Spleen (tissue), 11 donors: ENCODE data around the gene MACROD2. TPM values are rescaled to one million over a fixed set of nuclear protein-coding genes. Genes with fewer than 3 reads are reported as not detected.

Experiments used
- DNase-seq: peaks from one replicate; pipeline ENCODE4 v3.0.0-alpha.2; 2020
- H3K27ac ChIP-seq, 8 donors: fragments of 200-600 bp; sonication (generic) in 7 of 8; 1 replicate in 4 of 8; 2 replicates in 4 of 8; pipeline versions ENCODE4 v1.5.0 to v1.8.0; 2016 to 2021; ENCODE audit warnings: inconsistent platforms in 4 of 8, mild to moderate bottlenecking in 4 of 8, moderate library complexity in 1 of 8
- H3K27me3 ChIP-seq, 7 donors: fragments of 200-600 bp; sonication (generic) in 6 of 7; replicated peaks in 1 of 7; 1 replicate in 4 of 7; 2 replicates in 3 of 7; pipeline versions ENCODE4 v1.5.0 to v1.8.0; 2016 to 2021; ENCODE audit warnings: inconsistent platforms in 3 of 7, mild to moderate bottlenecking in 1 of 7
- H3K36me3 ChIP-seq, 6 donors: fragments of 200-600 bp; sonication (generic) in 5 of 6; 1 replicate in 4 of 6; 2 replicates in 2 of 6; pipeline versions ENCODE4 v1.5.0 to v1.8.0; 2016 to 2021; ENCODE audit warnings: inconsistent platforms in 2 of 6
- H3K4me1 ChIP-seq, 6 donors: fragments of 200-600 bp; sonication (generic) in 5 of 6; 1 replicate in 3 of 6; 2 replicates in 3 of 6; pipeline versions ENCODE4 v1.5.0 to v1.8.0; 2016 to 2021; ENCODE audit warnings: inconsistent platforms in 3 of 6
- H3K4me3 ChIP-seq, 8 donors: fragments of 200-600 bp; sonication (generic) in 7 of 8; 1 replicate in 4 of 8; 2 replicates in 4 of 8; pipeline versions ENCODE4 v1.5.0 to v1.8.0; 2016 to 2021; ENCODE audit warnings: inconsistent platforms in 4 of 8, mild to moderate bottlenecking in 4 of 8, moderate library complexity in 2 of 8
- H3K9me3 ChIP-seq, 8 donors: fragments of 200-600 bp; sonication (generic) in 7 of 8; 1 replicate in 4 of 8; 2 replicates in 4 of 8; pipeline versions ENCODE4 v1.5.0 to v1.8.0; 2016 to 2021; ENCODE audit warnings: inconsistent platforms in 4 of 8
- CTCF ChIP-seq, 11 experiments: fragments of 200-600 bp in 7 of 11; fragments of 450-650 bp in 4 of 11; sonication (generic) in 4 of 11; IDR thresholded peaks in 8 of 11; conservative IDR thresholded peaks in 3 of 11; 1 replicate in 7 of 11; 2 replicates in 4 of 11; pipeline versions ENCODE4 v1.4.0 to v1.8.0; 2016 to 2021; ENCODE audit warnings: antibody characterized with exemption in 11 of 11, inconsistent platforms in 4 of 11, mild to moderate bottlenecking in 1 of 11
- POLR2A ChIP-seq, 3 donors: fragments of 450-650 bp; IDR thresholded peaks; one replicate each; pipeline ENCODE4 v1.5.1; 2017; ENCODE audit warnings: antibody characterized with exemption in 3 of 3, mild to moderate bottlenecking in 1 of 3
- POLR2AphosphoS5 ChIP-seq, 3 donors: sonication (generic); formaldehyde crosslinking; IDR thresholded peaks; one replicate each; pipeline ENCODE4 v1.5.1; 2017; ENCODE audit warnings: antibody characterized with exemption in 3 of 3
- WGBS, 5 donors: extraction: QIAGEN DNeasy Blood & Tissue Kit in 3 of 5; methylation state at CpG; one replicate each; pipeline versions ENCODE4 v1.1.5 to v1.1.7; 2013 to 2018; 5-methylcytosine and 5-hydroxymethylcytosine counted together
- intact Hi-C: fragments of 100-400 bp; cut with DNase I; formaldehyde crosslinking; loops from one replicate; pipeline ENCODE4 v1.15.0; 2023; ENCODE audit warnings: low total_unique reads
- polyA plus RNA-seq, 3 donors: library from polyadenylated mRNA; stranded (reverse); fragments of 200-250 nt; gene quantifications; one replicate each; pipeline ENCODE4 v1.2.1, GENCODE V29; 2013
- total RNA-seq, 7 donors: library from RNA; depleted of rRNA in 3 of 7; stranded (reverse); fragments of >200 nt in 3 of 7; fragmentation: NEBNext Ultra II Directional in 4 of 7; extraction: Animal tissue kit (Norgen Biotek cat#: 25700) in 4 of 7; gene quantifications; one replicate each; pipeline versions ENCODE4 v1.1.0 to v1.2.1, GENCODE V29; 2016 to 2021
- donor health status: healthy with polysubstance abuse.
- donor health status: DM: no; HTN: no; CAD: no; lungs with moderate emphysema.
- donor health status: DM: no; HTN: no; CAD: no.
- donor health status: Bipolar disorder and iron deficiency.
- donor health status: healthy.
- donor health status: DM: no; HTN: no; CAD: no.
- donor health status: DM: yes; HTN: yes; CAD: no.

Gene MACROD2
- total and polyA plus RNA-seq, 10 donors: 1.5 to 4.7 (median 3.4) TPM

GRCh38 chr20:15297059-15297875, 1302.0 kb downstream of the MACROD2 start:
- H3K4me1 ChIP-seq: no peaks in the 10 kb centered on the region
- no peaks in the 10 kb centered on the region for H3K9me3 ChIP-seq
- no peak overlapping the region for H3K4me3 ChIP-seq
- 83 to 94% (median 90%) methylated on average over 5 of the region's 5 CpGs for WGBS, 5 donors
- TF ChIP-seq POLR2AphosphoS5 (IDR thresholded peaks at IDR 0.05): no peak
- TF ChIP-seq CTCF (IDR thresholded peaks at IDR 0.05 in 8 of 11, conservative IDR thresholded peaks at IDR 0.05 in 3 of 11): no peak
- no peak for TF ChIP-seq POLR2A (IDR thresholded peaks at IDR 0.05)
- no peaks in the 10 kb centered on the region for H3K27me3 ChIP-seq
- intact Hi-C loops: no loop called here
- DNase-seq: no peak
- no peaks in the 10 kb centered on the region for H3K36me3 ChIP-seq
- H3K27ac ChIP-seq: no peak overlapping the region

- Histone ChIP-seq H3K9me3 (no peaks in the 10 kb centered on the region), H3K4me3 (no peak overlapping the region), H3K4me1 (no peaks in the 10 kb centered on the region), H3K27me3 (no peaks in the 10 kb centered on the region), H3K36me3 (no peaks in the 10 kb centered on the region), H3K27ac (no peak overlapping the region)
- no peak for DNase-seq
- intact Hi-C loops: no loop called here
- TF ChIP-seq CTCF (IDR thresholded peaks at IDR 0.05 in 8 of 11, conservative IDR thresholded peaks at IDR 0.05 in 3 of 11): no peak
- TF ChIP-seq POLR2A (IDR thresholded peaks at IDR 0.05): no peak
- TF ChIP-seq POLR2AphosphoS5 (IDR thresholded peaks at IDR 0.05): no peak
- WGBS, 5 donors: 84 to 95% (median 85%) methylated on average over 5 of the region's 5 CpGs
These were observed 1306.8 kb downstream of the MACROD2 start for GRCh38 chr20:15302075-15302474.

- DNase-seq: no peak
- peaks cover 0 to 17% (median 6%) of the 10 kb centered on the region in 8 donors for H3K9me3 ChIP-seq
- no peak overlapping the region for H3K4me3 ChIP-seq
- no peaks in the 10 kb centered on the region for H3K27me3 ChIP-seq
- H3K4me1 ChIP-seq: no peaks in the 10 kb centered on the region
- intact Hi-C loops: no loop called here
- H3K36me3 ChIP-seq: no peaks in the 10 kb centered on the region
- no peak overlapping the region for H3K27ac ChIP-seq
- TF ChIP-seq POLR2AphosphoS5 (IDR thresholded peaks at IDR 0.05) (no peak), CTCF (IDR thresholded peaks at IDR 0.05 in 8 of 11, conservative IDR thresholded peaks at IDR 0.05 in 3 of 11) (no peak), POLR2A (IDR thresholded peaks at IDR 0.05) (no peak)
These were observed 1315.0 kb downstream of the MACROD2 start for GRCh38 chr20:15310361-15310760.

- 79 to 88% (median 83%) methylated on average over 1 of the region's 1 CpG for WGBS, 5 donors
- Histone ChIP-seq H3K36me3 (no peaks in the 10 kb centered on the region), H3K27ac (peak overlapping the region in 2 of 8 donors; percentile 63 to 72), H3K4me3 (no peak overlapping the region), H3K27me3 (no peaks in the 10 kb centered on the region), H3K9me3 (peaks cover 0 to 11% (median 0%) of the 10 kb centered on the region in 8 donors), H3K4me1 (peaks cover 0 to 28% (median 0%) of the 10 kb centered on the region in 6 donors)
- intact Hi-C loops: no loop called here
- no peak for TF ChIP-seq POLR2A (IDR thresholded peaks at IDR 0.05)
- no peak for TF ChIP-seq POLR2AphosphoS5 (IDR thresholded peaks at IDR 0.05)
- no peak for TF ChIP-seq CTCF (IDR thresholded peaks at IDR 0.05 in 8 of 11, conservative IDR thresholded peaks at IDR 0.05 in 3 of 11)
- DNase-seq: no peak
These were observed 1321.2 kb downstream of the MACROD2 start for GRCh38 chr20:15316556-15316955.
